WTC11 (cell line): ENCODE data around the gene GRM7.

Experiments used
- ESRRA ChIP-seq: sonication (generic); formaldehyde crosslinking; IDR thresholded peaks from 2 replicates; pipeline ENCODE4 v1.8.1; 2022; ENCODE audit warnings: mild to moderate bottlenecking, missing genetic modification reagents, borderline replicate concordance
- NR2C2 ChIP-seq: sonication (generic); formaldehyde crosslinking; IDR thresholded peaks from 2 replicates; pipeline ENCODE4 v1.8.0; 2022; ENCODE audit warnings: mild to moderate bottlenecking, missing genetic modification reagents
- TEAD4 ChIP-seq: sonication (generic); formaldehyde crosslinking; IDR thresholded peaks from 2 replicates; pipeline ENCODE4 v1.8.0; 2022; ENCODE audit warnings: mild to moderate bottlenecking, missing genetic modification reagents
- ZBTB21 ChIP-seq: sonication (generic); formaldehyde crosslinking; IDR thresholded peaks from 2 replicates; pipeline ENCODE4 v1.8.1; 2023; ENCODE audit warnings: mild to moderate bottlenecking, missing genetic modification reagents, borderline replicate concordance
- TF ChIP-seq, protein P1 (sequence below): fragments of 200-600 bp; IDR thresholded peaks from 2 replicates; pipeline ENCODE4 v1.8.0; 2022; ENCODE audit warnings: antibody characterized with exemption

DNA sequence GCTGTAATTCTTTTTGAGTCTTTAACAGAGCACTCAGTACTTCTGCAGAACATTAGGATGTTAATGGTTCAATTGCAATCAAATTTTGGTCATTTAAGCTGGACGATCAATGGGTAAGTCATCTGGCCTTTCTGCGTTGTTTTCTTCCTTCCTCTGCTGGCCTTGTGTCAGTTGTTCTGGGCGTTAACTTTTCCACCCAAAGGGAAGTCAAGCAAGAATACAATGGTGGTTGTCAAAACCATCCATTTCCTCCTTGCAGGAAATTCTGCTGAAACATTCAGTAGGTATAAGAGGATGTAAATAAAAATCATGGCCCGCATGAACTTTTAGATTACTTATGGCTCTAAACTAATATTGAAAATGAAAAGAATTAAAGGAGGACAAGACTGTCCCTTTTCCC lies 584.0 kb downstream of the GRM7 start:
- TF ChIP-seq TEAD4 (CRISPR knock-in tag) (no peak), NR2C2 (CRISPR knock-in tag) (no peak), ZBTB21 (CRISPR knock-in tag) (no peak), ESRRA (no peak)
- TF ChIP-seq, protein P1, sequence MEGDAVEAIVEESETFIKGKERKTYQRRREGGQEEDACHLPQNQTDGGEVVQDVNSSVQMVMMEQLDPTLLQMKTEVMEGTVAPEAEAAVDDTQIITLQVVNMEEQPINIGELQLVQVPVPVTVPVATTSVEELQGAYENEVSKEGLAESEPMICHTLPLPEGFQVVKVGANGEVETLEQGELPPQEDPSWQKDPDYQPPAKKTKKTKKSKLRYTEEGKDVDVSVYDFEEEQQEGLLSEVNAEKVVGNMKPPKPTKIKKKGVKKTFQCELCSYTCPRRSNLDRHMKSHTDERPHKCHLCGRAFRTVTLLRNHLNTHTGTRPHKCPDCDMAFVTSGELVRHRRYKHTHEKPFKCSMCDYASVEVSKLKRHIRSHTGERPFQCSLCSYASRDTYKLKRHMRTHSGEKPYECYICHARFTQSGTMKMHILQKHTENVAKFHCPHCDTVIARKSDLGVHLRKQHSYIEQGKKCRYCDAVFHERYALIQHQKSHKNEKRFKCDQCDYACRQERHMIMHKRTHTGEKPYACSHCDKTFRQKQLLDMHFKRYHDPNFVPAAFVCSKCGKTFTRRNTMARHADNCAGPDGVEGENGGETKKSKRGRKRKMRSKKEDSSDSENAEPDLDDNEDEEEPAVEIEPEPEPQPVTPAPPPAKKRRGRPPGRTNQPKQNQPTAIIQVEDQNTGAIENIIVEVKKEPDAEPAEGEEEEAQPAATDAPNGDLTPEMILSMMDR: no peak
